Lower leg skin (tissue), 3 donors: Measurements from ENCODE around the gene DNER.

Source experiments
- POLR2A ChIP-seq, 2 donors: fragments of 450-650 bp; IDR thresholded peaks; one replicate each; pipeline ENCODE4 v1.6.1; 2016 to 2017; ENCODE audit warnings: antibody characterized with exemption in 2 of 2, mild to moderate bottlenecking in 1 of 2, moderate library complexity in 1 of 2
- TF ChIP-seq, protein P1 (sequence below), 3 donors: fragments of 450-650 bp; IDR thresholded peaks; one replicate each; pipeline ENCODE4 v1.5.1; 2016; ENCODE audit warnings: antibody characterized with exemption in 3 of 3, mild to moderate bottlenecking in 3 of 3, moderate library complexity in 2 of 3

DNA sequence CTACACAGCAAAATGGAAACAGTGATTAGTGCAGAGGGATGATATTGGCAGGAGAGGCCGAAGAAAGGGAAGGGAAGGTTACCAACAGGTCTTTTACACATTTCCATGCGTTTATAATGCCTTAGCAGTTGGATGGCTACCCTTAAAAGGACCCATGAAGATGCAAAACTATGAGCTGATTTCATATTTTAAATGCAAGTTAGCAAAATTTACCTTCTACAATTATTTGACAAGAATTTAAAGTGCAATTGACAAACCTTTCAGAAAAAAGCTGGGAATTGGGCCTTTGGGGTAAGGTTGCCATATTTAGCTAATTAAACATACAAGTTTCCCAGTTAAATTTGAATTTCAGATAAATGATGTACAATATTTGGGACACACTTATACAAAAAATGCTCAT, 13.3 kb downstream of the DNER start:
- TF ChIP-seq, protein P1, sequence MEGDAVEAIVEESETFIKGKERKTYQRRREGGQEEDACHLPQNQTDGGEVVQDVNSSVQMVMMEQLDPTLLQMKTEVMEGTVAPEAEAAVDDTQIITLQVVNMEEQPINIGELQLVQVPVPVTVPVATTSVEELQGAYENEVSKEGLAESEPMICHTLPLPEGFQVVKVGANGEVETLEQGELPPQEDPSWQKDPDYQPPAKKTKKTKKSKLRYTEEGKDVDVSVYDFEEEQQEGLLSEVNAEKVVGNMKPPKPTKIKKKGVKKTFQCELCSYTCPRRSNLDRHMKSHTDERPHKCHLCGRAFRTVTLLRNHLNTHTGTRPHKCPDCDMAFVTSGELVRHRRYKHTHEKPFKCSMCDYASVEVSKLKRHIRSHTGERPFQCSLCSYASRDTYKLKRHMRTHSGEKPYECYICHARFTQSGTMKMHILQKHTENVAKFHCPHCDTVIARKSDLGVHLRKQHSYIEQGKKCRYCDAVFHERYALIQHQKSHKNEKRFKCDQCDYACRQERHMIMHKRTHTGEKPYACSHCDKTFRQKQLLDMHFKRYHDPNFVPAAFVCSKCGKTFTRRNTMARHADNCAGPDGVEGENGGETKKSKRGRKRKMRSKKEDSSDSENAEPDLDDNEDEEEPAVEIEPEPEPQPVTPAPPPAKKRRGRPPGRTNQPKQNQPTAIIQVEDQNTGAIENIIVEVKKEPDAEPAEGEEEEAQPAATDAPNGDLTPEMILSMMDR (IDR thresholded peaks at IDR 0.05): no peak
- no peak for TF ChIP-seq POLR2A (IDR thresholded peaks at IDR 0.05)
